HG02610 (cell line): ENCODE data around the gene ZNF354C.

Experiments
- ATAC-seq: cut with Tn5 transposase; IDR thresholded peaks from one replicate; pipeline ENCODE4 v1.9.1; 2021; ENCODE audit warnings: mild to moderate bottlenecking, moderate library complexity; ENCODE audit not compliant: unreplicated experiment

The ZNF354C gene

GRCh38 chr5:179113143-179113530, 53.0 kb downstream of the ZNF354C start:
- no peak for ATAC-seq

GRCh38 chr5:179113945-179114641, 53.9 kb downstream of the ZNF354C start:
- no peak for ATAC-seq

- no peak for ATAC-seq
Observed at GRCh38 chr5:179114756-179115155, 54.6 kb downstream of the ZNF354C start.

- no peak for ATAC-seq
Observed at GRCh38 chr5:179115307-179115706, 55.1 kb downstream of the ZNF354C start.

GRCh38 chr5:179115845-179116524, 55.8 kb downstream of the ZNF354C start:
- no peak for ATAC-seq

- ATAC-seq = no peak
Observed at GRCh38 chr5:179118338-179118737, 58.2 kb downstream of the ZNF354C start.

GRCh38 chr5:179118756-179119414, 58.7 kb downstream of the ZNF354C start:
- ATAC-seq = no peak

GRCh38 chr5:179119415-179120170, 59.4 kb downstream of the ZNF354C start:
- no peak for ATAC-seq

- no peak for ATAC-seq
Observed at GRCh38 chr5:179120421-179120861, 60.3 kb downstream of the ZNF354C start.

GRCh38 chr5:179120951-179121666, 60.9 kb downstream of the ZNF354C start:
- no peak for ATAC-seq

GRCh38 chr5:179121667-179122111, 61.5 kb downstream of the ZNF354C start:
- no peak for ATAC-seq

GRCh38 chr5:179122411-179123108, 62.4 kb downstream of the ZNF354C start:
- ATAC-seq = no peak

- no peak for ATAC-seq
Observed at GRCh38 chr5:179123109-179123426, 62.9 kb downstream of the ZNF354C start.

GRCh38 chr5:179123491-179124272, 63.5 kb downstream of the ZNF354C start:
- no peak for ATAC-seq

- ATAC-seq = no peak
Observed at GRCh38 chr5:179124273-179124852, 64.2 kb downstream of the ZNF354C start.

- no peak for ATAC-seq
Observed at GRCh38 chr5:179124853-179125788, 64.9 kb downstream of the ZNF354C start.

GRCh38 chr5:179125789-179126505, 65.8 kb downstream of the ZNF354C start:
- no peak for ATAC-seq
